Activated B cell treated with CpG ODN at 0.5 μM for 24 hours (primary cell): ENCODE results near the gene SIRT7. TPM values are rescaled to one million over a fixed set of nuclear protein-coding genes. Genes with fewer than 3 reads are reported as not detected.

Experiments used
- ATAC-seq: fragments of 200-7000 bp; cut with Tn5 transposase; one replicate; pipeline ENCODE4 v1.10.0; 2021; ENCODE audit warnings: low read depth, mild to moderate bottlenecking, moderate library complexity
- CTCF ChIA-PET: fragments of 350-600 bp; sonication (Branson Sonifier 250); formaldehyde crosslinking; loops from one replicate; lab custom pipeline; 2021; ENCODE audit warnings: antibody characterized with exemption; lab: Charles Lee
- POLR2A ChIA-PET: fragments of 350-600 bp; sonication (Branson Sonifier 250); formaldehyde crosslinking; loops from one replicate; lab custom pipeline; 2021; ENCODE audit warnings: antibody characterized with exemption; lab: Charles Lee
- DNase-seq: peaks from one replicate; pipeline ENCODE4 v3.0.0; 2022
- H3K27ac Mint-ChIP-seq: one replicate; pipeline ENCODE4 v1.8.0; 2020; ENCODE audit warnings: mixed read lengths
- H3K27me3 Mint-ChIP-seq: one replicate; pipeline ENCODE4 v1.8.0; 2021; ENCODE audit warnings: mixed read lengths
- H3K36me3 Mint-ChIP-seq: one replicate; pipeline ENCODE4 v1.8.0; 2021; ENCODE audit warnings: low read depth, mixed read lengths
- H3K4me1 Mint-ChIP-seq: one replicate; pipeline ENCODE4 v1.8.0; 2021; ENCODE audit warnings: mixed read lengths
- H3K4me3 Mint-ChIP-seq: one replicate; pipeline ENCODE4 v1.8.0; 2020; ENCODE audit warnings: mild to moderate bottlenecking, mixed read lengths
- H3K9me3 Mint-ChIP-seq: one replicate; pipeline ENCODE4 v1.8.0; 2020; ENCODE audit warnings: mixed read lengths
- CTCF ChIP-seq: fragments of 200-600 bp; IDR thresholded peaks from one replicate; pipeline ENCODE4 v1.8.0; 2022; ENCODE audit warnings: antibody characterized with exemption, mild to moderate bottlenecking
- intact Hi-C: fragments of 100-400 bp; cut with micrococcal nuclease; formaldehyde crosslinking; loops from one replicate; pipeline ENCODE4 v1.15.1; 2024
- total RNA-seq: library from RNA; stranded (reverse); gene quantifications from 2 replicates; pipeline ENCODE4 v1.2.3, GENCODE V29; 2022

Gene SIRT7
- total RNA-seq, 1 donor from 2014 or later = 66.4 TPM

GRCh38 chr17:81929253-81930141 is 11.5 kb upstream of the SIRT7 start:
- Mint-ChIP-seq H3K27me3 (peaks cover 8% of the 10 kb centered on the region), H3K36me3 (peaks cover 13% of the 10 kb centered on the region), H3K4me1 (peaks cover 22% of the 10 kb centered on the region), H3K27ac (no peak overlapping the region), H3K9me3 (no peaks in the 10 kb centered on the region), H3K4me3 (peak overlapping the region; percentile 52)
- TF ChIP-seq CTCF = no peak
- ChIA-PET CTCF (no interaction called here), POLR2A (no interaction called here)
- intact Hi-C loops = no loop called here
- ATAC-seq = no peak
- DNase-seq = no peak

DNA sequence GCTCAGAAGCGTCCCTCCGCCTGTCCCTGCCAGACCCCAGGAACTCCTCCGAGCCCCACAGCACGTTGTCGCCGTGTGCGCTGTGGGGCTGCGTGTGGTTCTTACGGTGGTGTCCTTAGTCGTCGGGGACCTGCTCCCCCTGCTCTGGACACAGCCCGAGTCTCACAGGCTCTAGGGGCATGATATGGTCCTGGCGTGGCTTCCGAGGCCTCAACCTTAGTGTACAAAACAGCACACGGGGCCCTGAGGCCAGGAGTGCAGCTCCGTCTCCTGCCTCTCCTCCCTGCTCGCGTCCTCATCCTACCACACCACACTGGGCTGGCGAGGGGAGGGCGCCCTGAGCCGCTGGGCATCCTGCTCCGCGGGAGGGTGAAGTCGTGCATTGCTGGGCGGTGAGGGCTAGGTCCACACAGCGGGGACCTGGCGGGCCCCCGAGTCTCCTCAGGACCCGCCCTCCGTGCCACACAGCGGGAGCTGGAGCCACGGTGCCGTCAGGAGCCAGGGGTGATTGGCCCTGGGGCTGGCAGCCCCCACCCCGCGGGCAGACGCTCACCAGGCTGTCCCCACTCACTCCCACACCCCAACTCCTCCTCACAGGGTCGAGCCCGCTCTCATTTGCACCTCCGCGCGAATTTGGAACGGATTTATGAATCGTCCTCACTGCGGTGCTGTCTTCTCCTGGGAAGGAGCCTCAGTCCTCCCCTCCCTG is 10.7 kb upstream of the SIRT7 start:
- TF ChIP-seq CTCF = no peak
- intact Hi-C loops = loop anchor here (1.0 kb wide), 2 partner anchors 9 to 37 kb away; partner anchors contain the start of genes ALYREF, ANAPC11 and PYCR1
- H3K36me3 Mint-ChIP-seq = peaks cover 8% of the 10 kb centered on the region
- ChIA-PET CTCF (interaction anchor here (1.4 kb wide), 1 partner anchor 31 kb away, joined by 5 read pairs; no protein-coding TSS in a partner anchor), POLR2A (interaction anchor here (1.5 to 3.5 kb wide), 4 partner anchors 12 to 67 kb away, joined by 3 to 28 read pairs (median 8); partner anchors contain the start of genes P4HB and SIRT7)
- peaks cover 7% of the 10 kb centered on the region for H3K27me3 Mint-ChIP-seq
- peaks cover 29% of the 10 kb centered on the region for H3K4me1 Mint-ChIP-seq
- ATAC-seq (no peak), DNase-seq (no peak)
- peak overlapping the region; percentile 52 for H3K4me3 Mint-ChIP-seq
- H3K9me3 Mint-ChIP-seq = no peaks in the 10 kb centered on the region
- no peak overlapping the region for H3K27ac Mint-ChIP-seq

- POLR2A ChIA-PET = interaction anchor here (1.0 to 3.5 kb wide), 16 partner anchors 10 to 370 kb away, joined by 3 to 28 read pairs (median 4); partner anchors contain the start of genes ANAPC11, ARL16, ASPSCR1 and DCXR
Measured at GRCh38 chr17:81927653-81928543, 9.9 kb upstream of the SIRT7 start, which contains the start of gene MAFG. Gene MAFG, minus strand, starts transcription at chr17:81927735. Its CDS starts 4,550 bp downstream, at chr17:81923185.

More at GRCh38 chr17:81927653-81928543, 9.9 kb upstream of the SIRT7 start, which contains the start of gene MAFG:
- intact Hi-C loops = loop anchor here (1.0 to 2.0 kb wide), 5 partner anchors 9 to 67 kb away; partner anchors contain the start of genes ALYREF, ANAPC11, ARHGDIA and ASPSCR1
- Mint-ChIP-seq H3K9me3 (no peaks in the 10 kb centered on the region), H3K36me3 (peaks cover 5% of the 10 kb centered on the region), H3K27me3 (peaks cover 7% of the 10 kb centered on the region), H3K4me3 (peak within 1 kb of the TSS; percentile 88), H3K4me1 (peaks cover 33% of the 10 kb centered on the region), H3K27ac (peak within 1 kb of the TSS; percentile 85)
- ATAC-seq = peak; percentile 60
- DNase-seq = peak; percentile 93
- TF ChIP-seq CTCF = no peak
- CTCF ChIA-PET = interaction anchor here (0.7 to 1.8 kb wide), 4 partner anchors 10 to 370 kb away, joined by 3 to 6 read pairs (median 4); partner anchors contain the start of gene SIRT7
